GM03348 (cell line): ENCODE results near the gene SLCO4A1.

Experiments
- DNase-seq: peaks from one replicate; pipeline ENCODE4 v3.0.0; 2012; ENCODE audit warnings: low spot score

The SLCO4A1 gene

GRCh38 chr20:62701161-62702012, 59.1 kb downstream of the SLCO4A1 start:
- no peak for DNase-seq

- DNase-seq = no peak
Observed at GRCh38 chr20:62702013-62702300, 59.7 kb downstream of the SLCO4A1 start.

- DNase-seq = peak; percentile 91
Observed at GRCh38 chr20:62702895-62703852, 60.9 kb downstream of the SLCO4A1 start.

- no peak for DNase-seq
Observed at GRCh38 chr20:62703853-62704228, 61.5 kb downstream of the SLCO4A1 start.

GRCh38 chr20:62704341-62704948, 62.1 kb downstream of the SLCO4A1 start:
- peak; percentile 92 for DNase-seq

- no peak for DNase-seq
Observed at GRCh38 chr20:62705627-62706026, 63.3 kb downstream of the SLCO4A1 start.

- DNase-seq = no peak
Observed at GRCh38 chr20:62706344-62706743, 64.0 kb downstream of the SLCO4A1 start.

- no peak for DNase-seq
Observed at GRCh38 chr20:62706857-62707256, 64.6 kb downstream of the SLCO4A1 start.

GRCh38 chr20:62707276-62707920, 65.1 kb downstream of the SLCO4A1 start:
- no peak for DNase-seq

- no peak for DNase-seq
Observed at GRCh38 chr20:62707921-62708521, 65.7 kb downstream of the SLCO4A1 start.

GRCh38 chr20:62708591-62709536, 66.6 kb downstream of the SLCO4A1 start, which contains the start of gene NTSR1:
Gene NTSR1 (plus strand): TSS chr20:62708836. CDS start chr20:62709208, 372 bp downstream.
- DNase-seq = no peak

GRCh38 chr20:62709537-62709905, 67.2 kb downstream of the SLCO4A1 start:
- DNase-seq = no peak

GRCh38 chr20:62710221-62710885, 68.0 kb downstream of the SLCO4A1 start:
- no peak for DNase-seq

GRCh38 chr20:62710886-62711702, 68.8 kb downstream of the SLCO4A1 start:
- DNase-seq = no peak

GRCh38 chr20:62711703-62712101, 69.4 kb downstream of the SLCO4A1 start:
- no peak for DNase-seq

- no peak for DNase-seq
Observed at GRCh38 chr20:62712606-62713005, 70.3 kb downstream of the SLCO4A1 start.

- no peak for DNase-seq
Observed at GRCh38 chr20:62714006-62714405, 71.7 kb downstream of the SLCO4A1 start.

- DNase-seq = no peak
Observed at GRCh38 chr20:62714799-62715198, 72.5 kb downstream of the SLCO4A1 start.

- DNase-seq = no peak
Observed at GRCh38 chr20:62715201-62715600, 72.9 kb downstream of the SLCO4A1 start.
